CD4-positive, alpha-beta T cell treated with Interleukin-21 for 1 hour (primary cell): ENCODE results near the gene MED8.
A peak's percentile ranks its signal among the peaks of the same experiment; 100 is the strongest.

ENCODE experiments used
- DNase-seq: peaks from one replicate; pipeline ENCODE4 v3.0.0-alpha.2; 2020

The MED8 gene

GRCh38 chr1:43358121-43358745 lies 31.4 kb downstream of the MED8 start:
- peak; percentile 32 for DNase-seq

- DNase-seq, result no peak
These were observed 32.3 kb downstream of the MED8 start for GRCh38 chr1:43357251-43357650.

GRCh38 chr1:43354936-43355335 lies 34.7 kb downstream of the MED8 start:
- no peak for DNase-seq

GRCh38 chr1:43354471-43354870 lies 35.1 kb downstream of the MED8 start:
- DNase-seq, result no peak

- no peak for DNase-seq
These were observed 36.7 kb downstream of the MED8 start for GRCh38 chr1:43352881-43353280.

GRCh38 chr1:43352351-43352705 lies 37.3 kb downstream of the MED8 start:
- DNase-seq, result no peak

GRCh38 chr1:43351421-43352350 lies 37.9 kb downstream of the MED8 start:
- no peak for DNase-seq

GRCh38 chr1:43350976-43351375 lies 38.6 kb downstream of the MED8 start:
- DNase-seq, result no peak

- no peak for DNase-seq
These were observed 39.9 kb downstream of the MED8 start for GRCh38 chr1:43349594-43350306.

- DNase-seq, result peak; percentile 85
These were observed 40.6 kb downstream of the MED8 start for GRCh38 chr1:43348809-43349593.

- no peak for DNase-seq
These were observed 41.2 kb downstream of the MED8 start for GRCh38 chr1:43348343-43348808.

GRCh38 chr1:43346636-43347035 lies 43.0 kb downstream of the MED8 start:
- DNase-seq, result no peak

GRCh38 chr1:43345120-43345519 lies 44.5 kb downstream of the MED8 start:
- DNase-seq, result no peak

- DNase-seq, result no peak
These were observed 45.2 kb downstream of the MED8 start for GRCh38 chr1:43344267-43344850.

GRCh38 chr1:43340559-43340958 lies 49.0 kb downstream of the MED8 start:
- DNase-seq, result no peak

GRCh38 chr1:43339584-43340232 lies 49.9 kb downstream of the MED8 start:
- DNase-seq, result no peak

- no peak for DNase-seq
These were observed 51.6 kb downstream of the MED8 start for GRCh38 chr1:43338001-43338400.

GRCh38 chr1:43337588-43337987 lies 52.0 kb downstream of the MED8 start, which contains the start of gene MPL:
TSS of gene MPL (plus strand) at chr1:43337818. CDS start at chr1:43337849, 31 bp downstream.
- no peak for DNase-seq

GRCh38 chr1:43334453-43335205 lies 55.0 kb downstream of the MED8 start:
- no peak for DNase-seq
